Left cardiac atrium (tissue), 4 donors: ENCODE results near the gene SYT6. TPM values are rescaled to one million over a fixed set of nuclear protein-coding genes. Genes with fewer than 3 reads are reported as not detected.

Experiments
- ATAC-seq, 2 donors: fragments of 200-7000 bp; cut with Tn5 transposase; one replicate each; pipeline ENCODE4 v1.9.1; 2020; ENCODE audit warnings: mild to moderate bottlenecking in 2 of 2, moderate library complexity in 2 of 2
- DNase-seq: peaks from one replicate; pipeline ENCODE4 v3.0.0-alpha.2; 2020
- intact Hi-C, 2 donors: fragments of 100-400 bp; cut with DNase I; formaldehyde crosslinking; loops; one replicate each; pipeline versions ENCODE4 v1.14.1 to v1.15.1; 2022 to 2023
- total RNA-seq, 2 donors: library from RNA; stranded (reverse); fragmentation: NEBNext Ultra II Directional; extraction: Animal tissue kit (Norgen Biotek cat#: 25700); gene quantifications; one replicate each; pipeline ENCODE4 v1.2.1, GENCODE V29; 2021
- donor health status: DM: no; HTN: yes; CAD: no.
- donor health status: DM: no; HTN: yes; CAD: no; lungs with severe emphysema.
- donor health status: DM: yes; HTN: yes; CAD: no.
- donor health status: Dilated cardiomyopathy.

The SYT6 gene
- total RNA-seq, 2 donors from 2014 or later: not detected

- intact Hi-C loops: no loop called here
- ATAC-seq: no peak
- DNase-seq: no peak
Measured at GRCh38 chr1:114103992-114104391, 49.7 kb downstream of the SYT6 start.

DNA sequence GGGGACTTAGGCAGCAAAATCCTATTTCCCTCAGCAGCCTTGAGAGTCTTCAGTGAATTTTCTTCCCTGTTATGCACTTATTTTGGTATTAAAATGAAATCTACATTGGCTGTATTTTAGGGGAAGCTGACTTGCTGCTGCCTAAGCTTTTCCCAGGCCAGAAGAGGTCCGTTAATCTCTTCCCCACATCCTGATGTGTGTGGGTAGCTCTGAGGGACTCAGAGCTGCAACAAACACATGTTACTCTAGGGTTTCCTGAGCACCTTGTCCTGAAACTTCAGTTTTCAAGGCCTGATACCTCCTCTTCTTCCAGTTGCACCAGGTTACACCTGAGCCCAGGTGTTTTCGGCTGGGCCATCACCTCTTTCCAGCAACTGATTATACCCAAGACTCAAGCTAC, 51.5 kb downstream of the SYT6 start:
- ATAC-seq: no peak
- no peak for DNase-seq
- intact Hi-C loops: no loop called here

GRCh38 chr1:114100148-114100547, 53.5 kb downstream of the SYT6 start:
- intact Hi-C loops: no loop called here
- DNase-seq (no peak), ATAC-seq (no peak)

DNA sequence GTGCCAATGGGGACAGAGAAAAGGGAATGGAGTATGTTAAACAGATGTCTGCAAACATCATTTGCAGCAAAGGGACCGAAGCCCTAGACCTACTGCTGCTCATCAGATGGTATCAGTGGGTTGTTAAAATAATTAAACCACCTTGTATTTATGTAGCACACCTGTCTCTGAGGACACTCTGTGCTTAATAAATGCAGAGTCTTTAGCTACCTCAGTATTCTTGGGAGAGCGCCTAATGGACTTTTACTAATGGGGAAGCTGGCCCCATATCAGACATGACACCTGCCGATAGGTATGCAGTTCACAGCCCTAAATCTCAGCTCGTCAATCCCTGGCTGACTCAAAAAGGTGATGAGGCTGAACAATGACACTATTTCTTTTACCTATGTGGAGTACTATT, 54.4 kb downstream of the SYT6 start:
- DNase-seq (no peak), ATAC-seq (no peak)
- intact Hi-C loops: no loop called here

- intact Hi-C loops: no loop called here
- peak; percentile 29 for DNase-seq
- peak in 1 of 2 donors; percentile 76 for ATAC-seq
Measured at GRCh38 chr1:114097109-114097508, 56.6 kb downstream of the SYT6 start.

GRCh38 chr1:114094675-114095074, 59.0 kb downstream of the SYT6 start:
- no peak for DNase-seq
- intact Hi-C loops: no loop called here
- ATAC-seq: no peak

DNA sequence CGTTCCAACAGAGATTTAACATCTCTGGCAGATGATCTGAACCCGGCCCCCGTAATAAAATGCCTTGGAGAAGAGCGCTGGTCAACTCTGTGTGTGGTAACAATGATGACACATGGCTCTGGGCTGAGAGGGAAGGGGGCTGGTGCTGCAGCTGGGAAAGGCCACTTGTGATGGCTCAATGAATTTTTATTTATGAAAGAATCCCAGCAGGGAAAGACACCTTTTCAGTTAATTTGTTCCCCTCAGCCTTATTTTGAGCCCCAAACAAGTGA, 59.4 kb downstream of the SYT6 start:
- ATAC-seq (no peak), DNase-seq (no peak)
- intact Hi-C loops: no loop called here

DNA sequence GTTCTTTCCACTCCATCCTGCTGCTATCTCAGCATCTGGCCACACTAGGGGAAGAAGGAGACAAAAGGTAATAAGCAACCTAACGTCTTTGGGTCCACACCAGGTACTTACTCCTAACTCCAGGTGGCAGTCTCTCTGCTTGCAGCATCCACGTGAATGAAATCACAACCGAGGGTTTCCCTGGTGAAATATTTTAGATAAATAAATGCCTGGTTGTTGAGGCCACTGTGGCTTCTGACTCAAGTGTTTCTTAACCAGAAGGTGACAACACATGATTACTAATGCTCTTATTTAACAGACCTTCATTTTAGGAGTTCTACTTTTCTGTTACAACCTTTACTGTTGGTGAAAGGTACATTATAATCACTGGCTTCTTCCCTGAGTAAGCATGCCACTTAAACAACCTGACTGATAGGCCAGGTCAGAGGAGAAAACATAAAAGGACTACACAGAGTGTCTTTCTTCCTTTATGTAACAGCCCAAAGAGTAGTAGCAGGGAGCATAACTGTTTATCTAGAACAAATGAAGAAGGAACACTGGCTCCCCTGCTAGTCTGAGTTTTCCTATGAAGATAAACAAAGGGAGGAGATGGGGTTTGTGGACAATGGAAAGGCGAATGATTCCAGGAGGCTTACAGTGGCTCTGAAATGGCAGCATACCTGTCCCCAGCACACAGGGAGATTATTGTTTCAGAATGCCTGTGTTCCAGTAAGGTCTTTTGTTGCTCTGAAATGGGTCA, 59.9 kb downstream of the SYT6 start:
- intact Hi-C loops: no loop called here
- ATAC-seq (no peak), DNase-seq (no peak)

DNA sequence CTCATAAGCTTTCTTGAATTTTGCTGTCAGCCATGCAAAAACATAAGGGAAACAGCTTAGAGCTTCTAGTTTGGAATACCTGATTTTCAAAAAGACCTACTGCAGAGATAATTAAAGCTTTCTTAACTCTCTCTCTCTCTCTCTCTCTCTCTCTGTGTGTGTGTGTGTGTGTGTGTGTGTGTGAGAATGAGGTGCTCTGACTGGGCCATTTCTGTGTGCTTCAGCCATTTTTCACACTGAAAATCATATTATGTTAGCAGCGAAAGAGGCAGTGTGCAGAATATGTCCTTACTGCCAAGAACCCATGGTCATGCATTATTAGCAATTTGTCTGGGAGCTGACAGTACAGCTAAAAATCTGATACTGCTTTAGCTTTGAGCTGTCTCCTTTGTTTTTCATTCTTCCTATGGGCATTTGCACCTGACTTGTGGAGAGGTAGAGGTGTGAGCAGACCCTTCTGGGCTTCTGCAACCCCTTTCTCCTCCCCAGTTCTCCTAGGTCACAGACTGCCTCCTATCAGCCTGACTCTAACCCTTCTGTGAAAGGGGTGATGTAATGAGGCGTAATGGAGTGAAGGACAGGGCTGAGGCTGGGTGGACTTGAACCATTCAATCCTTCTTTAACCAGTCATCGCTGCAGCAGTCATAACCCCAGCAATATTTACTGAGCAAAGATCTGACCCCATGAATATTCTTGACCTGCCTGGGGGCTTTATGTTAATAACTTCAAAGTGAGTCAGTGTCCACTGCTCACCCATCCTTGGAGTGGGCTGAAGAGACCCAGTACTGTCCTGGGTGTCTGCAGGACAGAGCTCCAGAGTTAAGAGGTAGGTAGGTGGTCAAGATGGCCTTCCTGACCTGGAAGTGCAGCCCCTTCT, 61.2 kb downstream of the SYT6 start:
- ATAC-seq (no peak), DNase-seq (no peak)
- intact Hi-C loops: no loop called here

GRCh38 chr1:114091711-114092110, 62.0 kb downstream of the SYT6 start:
- DNase-seq (no peak), ATAC-seq (no peak)
- intact Hi-C loops: no loop called here

- intact Hi-C loops: no loop called here
- no peak for DNase-seq
- no peak for ATAC-seq
Measured at GRCh38 chr1:114090738-114091505, 62.7 kb downstream of the SYT6 start.

GRCh38 chr1:114089502-114090138, 64.0 kb downstream of the SYT6 start:
- DNase-seq (no peak), ATAC-seq (no peak)
- intact Hi-C loops: no loop called here

DNA sequence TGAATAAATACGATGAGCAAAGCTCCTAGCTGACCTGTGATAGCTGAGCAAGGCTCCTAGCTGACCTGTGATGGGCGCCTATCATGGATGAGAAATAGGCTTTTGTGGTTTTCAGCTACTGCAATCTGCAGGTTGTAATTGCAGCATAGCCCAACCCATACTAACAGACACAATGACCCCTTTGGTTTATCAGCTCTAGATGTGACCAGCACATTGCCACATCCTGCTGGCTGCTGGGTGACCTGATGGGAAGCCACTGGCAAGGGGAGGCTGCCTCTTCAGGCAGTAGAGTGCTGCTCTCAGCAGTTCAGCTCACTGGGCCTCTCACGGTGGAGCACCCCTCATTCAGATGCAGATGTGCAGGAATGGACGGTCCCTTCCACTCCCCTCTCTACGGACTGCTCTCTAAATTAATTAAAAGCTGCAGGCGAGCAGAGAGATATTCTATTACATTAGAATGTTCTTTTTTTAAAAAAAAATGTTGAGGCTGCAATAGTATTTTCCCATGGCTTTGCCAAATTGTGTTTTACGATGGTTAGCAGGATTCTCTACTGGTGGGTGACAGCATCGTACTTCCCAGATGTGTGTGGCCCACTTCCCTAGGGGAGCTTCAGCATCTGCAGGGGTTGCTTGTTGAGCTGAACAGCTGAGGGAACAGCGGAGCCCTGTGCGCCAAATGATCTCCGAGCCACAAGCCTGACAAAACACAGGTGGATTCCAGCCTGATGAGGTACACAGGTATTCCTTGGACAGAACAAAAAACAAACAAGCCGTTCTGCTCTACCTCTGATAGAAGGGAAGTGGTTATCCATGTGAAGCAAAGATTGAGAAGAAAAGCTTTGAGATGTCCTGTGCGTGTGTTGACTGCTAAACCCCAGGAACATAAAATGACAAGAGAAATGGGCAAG, 65.0 kb downstream of the SYT6 start:
- intact Hi-C loops: no loop called here
- no peak for DNase-seq
- no peak for ATAC-seq

- ATAC-seq (no peak), DNase-seq (no peak)
- intact Hi-C loops: no loop called here
Measured at GRCh38 chr1:114087495-114087894, 66.2 kb downstream of the SYT6 start.

GRCh38 chr1:114086601-114087368, 66.9 kb downstream of the SYT6 start:
- no peak for DNase-seq
- no peak for ATAC-seq
- intact Hi-C loops: no loop called here

DNA sequence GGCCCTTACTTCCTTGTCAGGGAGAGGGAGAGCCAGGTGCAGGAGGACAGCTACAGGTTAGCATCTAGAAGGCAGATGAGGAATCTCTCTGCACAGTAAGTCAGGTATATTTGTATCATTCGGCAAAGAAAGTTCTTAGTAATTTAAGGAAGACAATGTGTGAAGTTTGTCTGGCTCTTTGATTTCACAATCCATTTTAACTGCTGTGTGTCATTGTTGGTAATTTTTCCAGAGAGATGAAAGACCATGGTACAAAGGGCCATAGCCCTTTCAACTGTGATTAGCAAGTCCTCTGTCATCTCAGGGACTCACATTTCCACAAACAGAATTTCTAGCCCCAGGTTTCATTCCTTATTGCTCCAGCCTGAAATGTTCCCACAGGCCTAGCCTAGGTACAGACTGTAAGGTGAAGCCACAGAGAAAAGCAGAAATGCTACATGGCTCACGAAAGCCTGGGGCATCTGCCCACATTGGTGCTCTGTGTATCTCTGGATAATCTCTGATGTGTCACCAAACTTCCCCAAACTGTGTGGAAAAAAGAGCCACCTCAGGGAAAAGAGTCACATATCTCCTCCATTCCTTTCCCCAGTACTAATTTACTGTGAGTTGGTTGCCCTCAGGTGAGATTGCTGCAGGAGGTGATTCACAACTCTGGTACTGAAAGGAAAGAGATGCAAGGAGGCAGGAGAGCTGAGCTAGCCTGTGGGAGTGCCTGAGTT, 70.6 kb downstream of the SYT6 start:
- DNase-seq: no peak
- intact Hi-C loops: no loop called here

GRCh38 chr1:114082304-114082630, 71.4 kb downstream of the SYT6 start:
- ATAC-seq (no peak), DNase-seq (no peak)
- intact Hi-C loops: no loop called here

More for the DNA sequence above, 70.6 kb downstream of the SYT6 start:
- no peak for ATAC-seq
